ENCODE measurements around the gene EXD2. TPM values are rescaled to one million over a fixed set of nuclear protein-coding genes. Genes with fewer than 3 reads are reported as not detected.
A peak's percentile ranks its signal among the peaks of the same experiment; 100 is the strongest.
"Not testable (repeated sequence)": the region's sequence is repeated elsewhere in the genome, so short reads cannot be mapped to it uniquely, and the experiment has no call there.

Gene EXD2
- total and polyA plus RNA-seq, 11 donors, result 7.2 to 20.9 (median 16.1) TPM

DNA sequence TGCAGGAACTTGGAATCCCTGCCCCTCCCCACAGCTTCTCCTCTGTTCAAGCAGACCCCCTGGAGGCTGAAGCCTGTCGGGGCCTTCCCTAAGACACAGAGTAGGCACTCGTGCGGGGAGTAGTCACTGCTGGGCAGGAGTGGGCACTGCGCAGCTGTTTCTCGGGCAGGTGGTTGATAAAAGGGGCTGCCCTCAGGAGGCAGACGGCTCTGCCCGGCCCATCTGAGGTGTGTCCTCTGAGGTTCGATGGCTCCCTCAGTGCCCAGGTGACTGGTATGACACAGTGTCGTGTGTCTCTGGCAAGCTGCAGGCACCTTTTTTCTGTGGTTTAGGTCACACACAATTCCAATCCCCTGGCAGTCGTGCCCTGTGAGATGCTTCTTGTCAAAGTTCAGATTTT, 78.8 kb downstream of the EXD2 start:
- Histone ChIP-seq H3K4me3 (no peak overlapping the region), H3K27ac (peak overlapping the region in 4 of 12 donors; percentile 2 to 43 (median 22)), H3K4me1 (peaks cover 0 to 74% (median 43%) of the 10 kb centered on the region in 12 donors), H3K9me3 (no peaks in the 10 kb centered on the region), H3K36me3 (no peaks in the 10 kb centered on the region), H3K27me3 (no peaks in the 10 kb centered on the region)
- ATAC-seq (no peak), DNase-seq (no peak)
- TF ChIP-seq POLR2A (IDR thresholded peaks at IDR 0.05), result no peak
- TF ChIP-seq, protein P1, sequence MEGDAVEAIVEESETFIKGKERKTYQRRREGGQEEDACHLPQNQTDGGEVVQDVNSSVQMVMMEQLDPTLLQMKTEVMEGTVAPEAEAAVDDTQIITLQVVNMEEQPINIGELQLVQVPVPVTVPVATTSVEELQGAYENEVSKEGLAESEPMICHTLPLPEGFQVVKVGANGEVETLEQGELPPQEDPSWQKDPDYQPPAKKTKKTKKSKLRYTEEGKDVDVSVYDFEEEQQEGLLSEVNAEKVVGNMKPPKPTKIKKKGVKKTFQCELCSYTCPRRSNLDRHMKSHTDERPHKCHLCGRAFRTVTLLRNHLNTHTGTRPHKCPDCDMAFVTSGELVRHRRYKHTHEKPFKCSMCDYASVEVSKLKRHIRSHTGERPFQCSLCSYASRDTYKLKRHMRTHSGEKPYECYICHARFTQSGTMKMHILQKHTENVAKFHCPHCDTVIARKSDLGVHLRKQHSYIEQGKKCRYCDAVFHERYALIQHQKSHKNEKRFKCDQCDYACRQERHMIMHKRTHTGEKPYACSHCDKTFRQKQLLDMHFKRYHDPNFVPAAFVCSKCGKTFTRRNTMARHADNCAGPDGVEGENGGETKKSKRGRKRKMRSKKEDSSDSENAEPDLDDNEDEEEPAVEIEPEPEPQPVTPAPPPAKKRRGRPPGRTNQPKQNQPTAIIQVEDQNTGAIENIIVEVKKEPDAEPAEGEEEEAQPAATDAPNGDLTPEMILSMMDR (IDR thresholded peaks at IDR 0.05), result no peak
- 75 to 82% (median 82%) methylated on average over 10 of the region's 10 CpGs for whole genome bisulfite sequencing, 4 donors
- intact Hi-C loops (cut with DNase I), result no loop called here

GRCh38 chr14:69270795-69271708, 79.8 kb downstream of the EXD2 start:
- DNase-seq (peak in 4 of 5 donors; percentile 33 to 81 (median 68)), ATAC-seq (peak; percentile 5 to 58 (median 47))
- no peaks in the 10 kb centered on the region for H3K27me3 ChIP-seq
- intact Hi-C loops (cut with DNase I), result no loop called here
- H3K27ac ChIP-seq, result peak overlapping the region in 8 of 12 donors; percentile 2 to 48 (median 24)
- H3K4me1 ChIP-seq, result peaks cover 0 to 74% (median 35%) of the 10 kb centered on the region in 12 donors
- H3K4me3 ChIP-seq, result no peak overlapping the region
- H3K9me3 ChIP-seq, result no peaks in the 10 kb centered on the region
- TF ChIP-seq, protein P1 (IDR thresholded peaks at IDR 0.05), result no peak
- TF ChIP-seq POLR2A (IDR thresholded peaks at IDR 0.05), result no peak
- H3K36me3 ChIP-seq, result no peaks in the 10 kb centered on the region
- WGBS, 4 donors, result 74 to 80% (median 78%) methylated on average over 20 to 21 of the region's 21 CpGs

DNA sequence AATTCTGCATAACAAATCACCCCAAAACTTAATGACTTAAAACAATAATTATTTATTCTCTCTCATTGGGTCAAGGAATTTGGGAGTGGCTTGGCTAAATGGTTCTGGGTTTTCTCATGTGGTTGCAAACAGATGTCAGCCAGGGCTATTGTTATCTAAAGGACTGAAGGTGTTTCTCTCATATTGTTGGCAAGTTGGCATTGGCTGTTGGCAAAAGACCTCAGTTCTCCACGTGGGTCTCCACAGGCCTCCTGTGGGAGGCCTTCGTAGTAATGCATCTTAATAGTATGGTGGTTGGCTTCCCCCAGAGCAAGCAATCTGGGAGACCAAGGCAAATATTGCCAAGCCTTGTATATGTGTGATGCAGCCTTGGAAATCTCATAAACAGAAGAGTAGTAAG, 83.0 kb downstream of the EXD2 start:
- peaks cover 0 to 44% (median 11%) of the 10 kb centered on the region in 12 donors for H3K4me1 ChIP-seq
- intact Hi-C loops (cut with DNase I), result no loop called here
- H3K36me3 ChIP-seq, result no peaks in the 10 kb centered on the region
- TF ChIP-seq POLR2A (IDR thresholded peaks at IDR 0.05), result no peak
- TF ChIP-seq, protein P1 (IDR thresholded peaks at IDR 0.05), result no peak
- peak overlapping the region in 7 of 12 donors; percentile 33 to 75 (median 53) for H3K27ac ChIP-seq
- no peaks in the 10 kb centered on the region for H3K9me3 ChIP-seq
- no peaks in the 10 kb centered on the region for H3K27me3 ChIP-seq
- peak in 4 of 5 donors; percentile 36 to 65 (median 52) for DNase-seq
- WGBS, 4 donors, result 21 to 41% (median 39%) methylated on average over 2 of the region's 2 CpGs
- no peak overlapping the region for H3K4me3 ChIP-seq
- peak; percentile 84 to 89 (median 86) for ATAC-seq

GRCh38 chr14:69275331-69275730, 84.0 kb downstream of the EXD2 start:
- intact Hi-C loops (cut with DNase I), result no loop called here
- 97 to 99% (median 99%) methylated on average over 2 of the region's 2 CpGs for WGBS, 4 donors
- Histone ChIP-seq H3K9me3 (no peaks in the 10 kb centered on the region), H3K4me1 (peaks cover 0 to 43% (median 9%) of the 10 kb centered on the region in 12 donors), H3K27ac (peak overlapping the region in 2 of 12 donors; percentile 50 to 53), H3K27me3 (no peaks in the 10 kb centered on the region), H3K36me3 (no peaks in the 10 kb centered on the region), H3K4me3 (no peak overlapping the region)
- no peak for TF ChIP-seq POLR2A (IDR thresholded peaks at IDR 0.05)
- TF ChIP-seq, protein P1 (IDR thresholded peaks at IDR 0.05), result no peak
- ATAC-seq (no peak), DNase-seq (no peak)

- ATAC-seq; intact Hi-C loops (cut with DNase I); H3K27me3 ChIP-seq; H3K36me3 ChIP-seq; H3K9me3 ChIP-seq; DNase-seq; H3K27ac ChIP-seq; H3K4me3 ChIP-seq: not testable (repeated sequence)
- WGBS, 4 donors, result 94 to 100% (median 98%) methylated on average over 2 to 3 of the region's 3 CpGs
- H3K4me1 ChIP-seq, result peaks cover 0 to 43% (median 11%) of the 10 kb centered on the region in 12 donors
Observed at GRCh38 chr14:69277356-69277755, 86.1 kb downstream of the EXD2 start.
